PFSK-1 (cell line): ENCODE measurements around the gene PHPT1.

Experiments
- FOXP2 ChIP-seq: optimal IDR thresholded peaks from 2 replicates; pipeline ENCODE3; 2011; ENCODE audit warnings: borderline replicate concordance, control low read depth, inconsistent platforms; ENCODE audit not compliant: insufficient read depth; ENCODE audit errors: extremely low read length, extremely low read depth
- POLR2AphosphoS5 ChIP-seq: IDR thresholded peaks from 2 replicates; pipeline ENCODE4 v1.6.1; 2012; ENCODE audit warnings: low read depth, mild to moderate bottlenecking, control low read depth, low read length, moderate library complexity
- REST ChIP-seq, 2 experiments: IDR thresholded peaks; 2 replicates each; pipeline versions ENCODE4 v1.6.1 to v1.8.0; 2011 to 2012; ENCODE audit warnings: low read depth in 2 of 2, low read length in 2 of 2, control low read depth in 1 of 2, inconsistent platforms in 1 of 2, mild to moderate bottlenecking in 1 of 2, moderate library complexity in 1 of 2; ENCODE audit not compliant: insufficient read depth in 1 of 2
- SIN3A ChIP-seq: IDR thresholded peaks from 2 replicates; pipeline ENCODE4 v1.6.1; 2012; ENCODE audit warnings: mild to moderate bottlenecking, low read length, moderate library complexity, borderline replicate concordance; ENCODE audit not compliant: insufficient read depth
- TAF1 ChIP-seq: IDR thresholded peaks from 2 replicates; pipeline ENCODE4 v1.6.1; 2012; ENCODE audit warnings: low read length, control low read depth, borderline replicate concordance; ENCODE audit not compliant: insufficient read depth

Gene PHPT1

GRCh38 chr9:136850866-136851775, 1.9 kb downstream of the PHPT1 start:
- no peak for TF ChIP-seq FOXP2
- TF ChIP-seq REST (IDR thresholded peaks at IDR 0.05; ENCODE audit: insufficient read depth in 1 of 2, low read depth in 2 of 2, low read length in 2 of 2) = no peak
- TF ChIP-seq POLR2AphosphoS5 = no peak
- TF ChIP-seq TAF1 = no peak
- no peak for TF ChIP-seq SIN3A

- TF ChIP-seq FOXP2 (no peak), POLR2AphosphoS5 (no peak), REST (IDR thresholded peaks at IDR 0.05; ENCODE audit: insufficient read depth in 1 of 2, low read depth in 2 of 2, low read length in 2 of 2) (no peak), SIN3A (no peak), TAF1 (no peak)
Measured at GRCh38 chr9:136851941-136852663, 2.9 kb downstream of the PHPT1 start, which contains the start of gene MAMDC4. MAMDC4 (plus strand) TSS chr9:136852346; CDS start chr9:136852417, 71 bp downstream.

GRCh38 chr9:136852664-136853595, 3.7 kb downstream of the PHPT1 start:
- no peak for TF ChIP-seq POLR2AphosphoS5
- TF ChIP-seq SIN3A = no peak
- TF ChIP-seq REST (IDR thresholded peaks at IDR 0.05; ENCODE audit: insufficient read depth in 1 of 2, low read depth in 2 of 2, low read length in 2 of 2) = no peak
- no peak for TF ChIP-seq FOXP2
- no peak for TF ChIP-seq TAF1

- TF ChIP-seq REST (IDR thresholded peaks at IDR 0.05; ENCODE audit: insufficient read depth in 1 of 2, low read depth in 2 of 2, low read length in 2 of 2) = no peak
- TF ChIP-seq TAF1 = no peak
- TF ChIP-seq FOXP2 = no peak
- no peak for TF ChIP-seq POLR2AphosphoS5
Measured at GRCh38 chr9:136853596-136854112, 4.4 kb downstream of the PHPT1 start.
